ENCODE measurements around the gene SLC7A7.
"Not testable (repeated sequence)": the region's sequence is repeated elsewhere in the genome, so short reads cannot be mapped to it uniquely, and the experiment has no call there.

The SLC7A7 gene

GRCh38 chr14:22774011-22774706 is 41.1 kb downstream of the SLC7A7 start:
- no peak for FAIRE-seq
- no peak for DNase-seq (ENCODE audit: insufficient read length)
- TF ChIP-seq POLR2A (IDR thresholded peaks at IDR 0.05; ENCODE audit: low read depth, low read length) (no peak), POLR2AphosphoS5 (IDR thresholded peaks at IDR 0.05; ENCODE audit: low read depth, low read length) (peak; percentile 63; the same call in 1 of the 2 replicates), TAF1 (IDR thresholded peaks at IDR 0.05; ENCODE audit: borderline replicate concordance, low read depth, low read length) (no peak)

GRCh38 chr14:22773162-22774010 is 41.8 kb downstream of the SLC7A7 start:
- FAIRE-seq (no peak), DNase-seq (ENCODE audit: insufficient read length) (no peak)
- TF ChIP-seq POLR2AphosphoS5 (IDR thresholded peaks at IDR 0.05; ENCODE audit: low read depth, low read length) (no peak; the same call in 1 of the 2 replicates), POLR2A (IDR thresholded peaks at IDR 0.05; ENCODE audit: low read depth, low read length) (no peak; the same call in 1 of the 2 replicates), TAF1 (IDR thresholded peaks at IDR 0.05; ENCODE audit: borderline replicate concordance, low read depth, low read length) (no peak)

GRCh38 chr14:22772725-22773124 is 42.5 kb downstream of the SLC7A7 start:
- FAIRE-seq: no peak

GRCh38 chr14:22770481-22771187 is 44.6 kb downstream of the SLC7A7 start:
- FAIRE-seq (no peak), DNase-seq (ENCODE audit: insufficient read length) (no peak)
- TF ChIP-seq POLR2A (IDR thresholded peaks at IDR 0.05; ENCODE audit: low read depth, low read length): no peak
- no peak for TF ChIP-seq POLR2AphosphoS5 (IDR thresholded peaks at IDR 0.05; ENCODE audit: low read depth, low read length)
- TF ChIP-seq TAF1 (IDR thresholded peaks at IDR 0.05; ENCODE audit: borderline replicate concordance, low read depth, low read length): no peak

More at GRCh38 chr14:22772725-22773124, 42.5 kb downstream of the SLC7A7 start:
- TF ChIP-seq POLR2AphosphoS5 (IDR thresholded peaks at IDR 0.05; ENCODE audit: low read depth, low read length): no peak
- TF ChIP-seq POLR2A (IDR thresholded peaks at IDR 0.05; ENCODE audit: low read depth, low read length): no peak
- TF ChIP-seq TAF1 (IDR thresholded peaks at IDR 0.05; ENCODE audit: borderline replicate concordance, low read depth, low read length): no peak
- DNase-seq (ENCODE audit: insufficient read length): no peak

GRCh38 chr14:22769369-22769768 is 45.9 kb downstream of the SLC7A7 start:
- FAIRE-seq: no peak
- no peak for TF ChIP-seq POLR2AphosphoS5 (IDR thresholded peaks at IDR 0.05; ENCODE audit: low read depth, low read length)
- no peak for TF ChIP-seq TAF1 (IDR thresholded peaks at IDR 0.05; ENCODE audit: borderline replicate concordance, low read depth, low read length)
- no peak for TF ChIP-seq POLR2A (IDR thresholded peaks at IDR 0.05; ENCODE audit: low read depth, low read length)
- no peak for DNase-seq (ENCODE audit: insufficient read length)

GRCh38 chr14:22768947-22769346 is 46.3 kb downstream of the SLC7A7 start:
- no peak for TF ChIP-seq TAF1 (IDR thresholded peaks at IDR 0.05; ENCODE audit: borderline replicate concordance, low read depth, low read length)
- no peak for TF ChIP-seq POLR2AphosphoS5 (IDR thresholded peaks at IDR 0.05; ENCODE audit: low read depth, low read length)
- TF ChIP-seq POLR2A (IDR thresholded peaks at IDR 0.05; ENCODE audit: low read depth, low read length): no peak
- no peak for DNase-seq (ENCODE audit: insufficient read length)
- FAIRE-seq: no peak

GRCh38 chr14:22767323-22767589 is 48.0 kb downstream of the SLC7A7 start:
- FAIRE-seq (no peak), DNase-seq (ENCODE audit: insufficient read length) (no peak)
- TF ChIP-seq POLR2A (IDR thresholded peaks at IDR 0.05; ENCODE audit: low read depth, low read length): no peak
- TF ChIP-seq POLR2AphosphoS5 (IDR thresholded peaks at IDR 0.05; ENCODE audit: low read depth, low read length): no peak
- TF ChIP-seq TAF1 (IDR thresholded peaks at IDR 0.05; ENCODE audit: borderline replicate concordance, low read depth, low read length): no peak

GRCh38 chr14:22766457-22767322 is 48.5 kb downstream of the SLC7A7 start, which contains the start of gene OXA1L:
TSS of gene OXA1L (plus strand) at chr14:22766688. CDS start at chr14:22766702, 14 bp downstream.
- peak; percentile 90 for TF ChIP-seq POLR2A (IDR thresholded peaks at IDR 0.05; ENCODE audit: low read depth, low read length)
- TF ChIP-seq TAF1 (IDR thresholded peaks at IDR 0.05; ENCODE audit: borderline replicate concordance, low read depth, low read length): peak; percentile 93
- TF ChIP-seq POLR2AphosphoS5 (IDR thresholded peaks at IDR 0.05; ENCODE audit: low read depth, low read length): peak; percentile 80
- peak; percentile 80 for DNase-seq (ENCODE audit: insufficient read length)
- peak; percentile 98 for FAIRE-seq

- TF ChIP-seq POLR2A (IDR thresholded peaks at IDR 0.05; ENCODE audit: low read depth, low read length) (no peak), POLR2AphosphoS5 (IDR thresholded peaks at IDR 0.05; ENCODE audit: low read depth, low read length) (no peak)
- no peak for DNase-seq (ENCODE audit: insufficient read length)
- no peak for FAIRE-seq
These were observed 50.9 kb downstream of the SLC7A7 start for GRCh38 chr14:22764382-22764781.

GRCh38 chr14:22761734-22762133 is 53.5 kb downstream of the SLC7A7 start:
- DNase-seq (ENCODE audit: insufficient read length) (no peak), FAIRE-seq (no peak)
- no peak for TF ChIP-seq TAF1 (IDR thresholded peaks at IDR 0.05; ENCODE audit: borderline replicate concordance, low read depth, low read length)
- no peak for TF ChIP-seq POLR2AphosphoS5 (IDR thresholded peaks at IDR 0.05; ENCODE audit: low read depth, low read length)
- TF ChIP-seq POLR2A (IDR thresholded peaks at IDR 0.05; ENCODE audit: low read depth, low read length): no peak

- not testable (repeated sequence) for FAIRE-seq; DNase-seq (ENCODE audit: insufficient read length)
These were observed 57.1 kb downstream of the SLC7A7 start for GRCh38 chr14:22757972-22758650.

Data from GM12892 (cell line).